Measurements from ENCODE around the gene CGB3.
A peak's percentile ranks its signal among the peaks of the same experiment; 100 is the strongest.

Gene CGB3

GRCh38 chr19:49014123-49014869, 9.8 kb downstream of the CGB3 start:
- Histone ChIP-seq H3K36me3 (ENCODE audit: control insufficient read depth, insufficient read depth, low read length) (peaks cover 60% of the 10 kb centered on the region), H3K27me3 (ENCODE audit: control insufficient read depth, insufficient read depth, low read length) (peaks cover 14% of the 10 kb centered on the region), H3K4me1 (ENCODE audit: control insufficient read depth, insufficient read depth, low read length) (peaks cover 10% of the 10 kb centered on the region; the same call in 1 of the 2 replicates), H3K9ac (ENCODE audit: low read depth, low read length) (no peak overlapping the region), H3K4me3 (ENCODE audit: low read depth, low read length) (no peak overlapping the region), H3K27ac (ENCODE audit: low read depth, low read length) (no peak overlapping the region), H3K9me3 (ENCODE audit: control insufficient read depth, insufficient read depth, low read length) (no peaks in the 10 kb centered on the region)

DNA sequence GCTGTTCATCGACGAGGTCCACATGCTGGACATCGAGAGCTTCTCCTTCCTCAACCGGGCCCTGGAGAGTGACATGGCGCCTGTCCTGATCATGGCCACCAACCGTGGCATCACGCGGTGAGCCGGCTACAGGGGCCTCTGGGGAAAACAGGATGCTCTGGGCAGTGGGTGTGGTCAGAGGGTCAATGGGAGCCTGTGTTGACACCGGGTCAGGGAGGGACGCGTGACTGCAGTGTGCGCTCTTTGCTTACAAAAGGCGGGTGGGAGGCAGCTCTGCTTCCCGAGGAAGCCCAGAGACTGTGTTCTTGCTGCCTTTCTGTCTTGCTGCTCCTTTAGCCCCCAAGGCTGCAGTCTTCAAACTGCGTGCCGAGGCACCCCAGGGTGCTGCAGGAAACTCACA, 12.9 kb downstream of the CGB3 start:
- H3K4me1 ChIP-seq (ENCODE audit: control insufficient read depth, insufficient read depth, low read length): no peaks in the 10 kb centered on the region
- no peaks in the 10 kb centered on the region for H3K9me3 ChIP-seq (ENCODE audit: control insufficient read depth, insufficient read depth, low read length)
- peaks cover 75% of the 10 kb centered on the region for H3K36me3 ChIP-seq (ENCODE audit: control insufficient read depth, insufficient read depth, low read length)
- no peaks in the 10 kb centered on the region for H3K27me3 ChIP-seq (ENCODE audit: control insufficient read depth, insufficient read depth, low read length)
- H3K4me3 ChIP-seq (ENCODE audit: low read depth, low read length): no peak overlapping the region
- no peak overlapping the region for H3K9ac ChIP-seq (ENCODE audit: low read depth, low read length)
- no peak overlapping the region for H3K27ac ChIP-seq (ENCODE audit: low read depth, low read length)

DNA sequence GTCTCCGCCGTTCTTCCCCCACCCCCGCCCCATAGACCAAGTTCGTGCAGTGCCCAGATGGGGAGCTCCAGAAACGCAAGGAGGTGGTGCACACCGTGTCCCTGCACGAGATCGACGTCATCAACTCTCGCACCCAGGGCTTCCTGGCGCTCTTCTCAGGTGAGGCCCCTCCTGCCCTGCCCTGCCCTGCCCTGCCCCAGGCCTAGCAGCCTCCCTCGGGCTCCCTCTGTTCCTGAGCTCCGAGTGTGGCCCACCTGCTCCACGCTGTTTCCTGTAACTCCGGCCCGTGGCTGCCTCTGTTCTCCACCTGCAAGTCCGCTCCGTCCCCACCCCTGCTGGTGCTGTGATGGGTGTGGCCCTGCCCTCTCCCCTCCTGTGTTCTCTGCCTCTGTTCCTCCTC, 13.7 kb downstream of the CGB3 start:
- no peak overlapping the region for H3K9ac ChIP-seq (ENCODE audit: low read depth, low read length)
- no peak overlapping the region for H3K27ac ChIP-seq (ENCODE audit: low read depth, low read length)
- H3K27me3 ChIP-seq (ENCODE audit: control insufficient read depth, insufficient read depth, low read length): no peaks in the 10 kb centered on the region
- no peaks in the 10 kb centered on the region for H3K9me3 ChIP-seq (ENCODE audit: control insufficient read depth, insufficient read depth, low read length)
- peaks cover 75% of the 10 kb centered on the region for H3K36me3 ChIP-seq (ENCODE audit: control insufficient read depth, insufficient read depth, low read length)
- no peak overlapping the region for H3K4me3 ChIP-seq (ENCODE audit: low read depth, low read length)
- no peaks in the 10 kb centered on the region for H3K4me1 ChIP-seq (ENCODE audit: control insufficient read depth, insufficient read depth, low read length)

- Histone ChIP-seq H3K9ac (ENCODE audit: low read depth, low read length) (no peak overlapping the region), H3K4me1 (ENCODE audit: control insufficient read depth, insufficient read depth, low read length) (no peaks in the 10 kb centered on the region), H3K4me3 (ENCODE audit: low read depth, low read length) (no peak overlapping the region), H3K27ac (ENCODE audit: low read depth, low read length) (no peak overlapping the region), H3K36me3 (ENCODE audit: control insufficient read depth, insufficient read depth, low read length) (peaks cover 75% of the 10 kb centered on the region), H3K9me3 (ENCODE audit: control insufficient read depth, insufficient read depth, low read length) (no peaks in the 10 kb centered on the region), H3K27me3 (ENCODE audit: control insufficient read depth, insufficient read depth, low read length) (no peaks in the 10 kb centered on the region)
Observed at GRCh38 chr19:49009828-49010227, 14.3 kb downstream of the CGB3 start.

GRCh38 chr19:49006905-49007304, 17.2 kb downstream of the CGB3 start:
- no peak overlapping the region for H3K27ac ChIP-seq (ENCODE audit: low read depth, low read length)
- H3K4me3 ChIP-seq (ENCODE audit: low read depth, low read length): no peak overlapping the region
- H3K4me1 ChIP-seq (ENCODE audit: control insufficient read depth, insufficient read depth, low read length): no peaks in the 10 kb centered on the region
- H3K9me3 ChIP-seq (ENCODE audit: control insufficient read depth, insufficient read depth, low read length): no peaks in the 10 kb centered on the region
- H3K9ac ChIP-seq (ENCODE audit: low read depth, low read length): no peak overlapping the region
- H3K27me3 ChIP-seq (ENCODE audit: control insufficient read depth, insufficient read depth, low read length): no peaks in the 10 kb centered on the region
- peaks cover 82% of the 10 kb centered on the region for H3K36me3 ChIP-seq (ENCODE audit: control insufficient read depth, insufficient read depth, low read length)

DNA sequence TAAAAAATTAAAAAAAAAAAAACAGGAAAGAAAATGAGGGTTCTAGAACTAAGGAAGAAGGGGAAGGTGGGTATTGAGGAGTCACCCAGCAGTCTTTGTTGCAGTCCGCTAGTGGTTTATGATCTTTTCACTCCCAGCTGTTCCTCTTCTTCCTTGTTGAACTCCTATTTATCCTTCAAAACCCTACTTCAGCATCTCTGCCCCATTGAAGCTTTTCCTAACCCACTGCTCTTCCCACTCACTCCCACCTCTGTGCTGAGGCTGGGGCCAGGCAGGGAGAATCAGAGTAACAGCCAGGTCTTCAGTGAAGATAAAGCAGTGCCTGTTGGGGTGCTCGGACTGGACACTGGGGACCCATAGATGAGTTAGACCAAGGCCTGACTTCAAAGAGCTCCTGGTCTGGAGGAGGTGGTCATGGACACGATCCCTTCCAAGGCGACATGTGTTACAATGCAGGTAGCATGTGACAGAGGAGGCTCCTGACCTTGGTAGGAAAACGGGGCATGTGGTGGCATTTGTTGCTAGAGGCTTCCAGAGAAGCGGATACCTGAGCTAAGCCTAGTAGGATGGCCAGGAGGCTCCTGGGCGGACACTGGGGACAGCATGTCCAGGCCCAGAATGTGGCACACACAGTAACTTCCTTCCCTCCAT, 19.0 kb downstream of the CGB3 start:
- no peaks in the 10 kb centered on the region for H3K27me3 ChIP-seq (ENCODE audit: control insufficient read depth, insufficient read depth, low read length)
- H3K27ac ChIP-seq (ENCODE audit: low read depth, low read length): no peak overlapping the region
- no peaks in the 10 kb centered on the region for H3K4me1 ChIP-seq (ENCODE audit: control insufficient read depth, insufficient read depth, low read length)
- H3K9ac ChIP-seq (ENCODE audit: low read depth, low read length): no peak overlapping the region
- H3K36me3 ChIP-seq (ENCODE audit: control insufficient read depth, insufficient read depth, low read length): peaks cover 72% of the 10 kb centered on the region
- no peaks in the 10 kb centered on the region for H3K9me3 ChIP-seq (ENCODE audit: control insufficient read depth, insufficient read depth, low read length)
- no peak overlapping the region for H3K4me3 ChIP-seq (ENCODE audit: low read depth, low read length)

DNA sequence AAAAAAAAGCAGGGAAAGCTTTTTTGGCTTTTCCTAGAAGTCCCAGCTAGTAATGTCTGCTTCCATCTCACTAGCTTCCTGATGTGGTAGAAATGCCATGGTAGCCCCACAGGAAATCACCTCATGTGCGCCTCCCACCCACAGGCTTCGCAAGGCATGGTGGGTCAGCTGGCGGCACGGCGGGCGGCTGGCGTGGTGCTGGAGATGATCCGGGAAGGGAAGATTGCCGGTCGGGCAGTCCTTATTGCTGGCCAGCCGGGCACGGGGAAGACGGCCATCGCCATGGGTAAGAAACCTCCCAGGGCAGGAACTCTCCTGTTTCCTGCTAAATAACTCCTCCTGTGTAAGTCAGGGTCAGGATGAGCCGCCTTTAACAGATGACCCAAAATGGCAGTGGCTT, 20.0 kb downstream of the CGB3 start:
- H3K27ac ChIP-seq (ENCODE audit: low read depth, low read length): no peak overlapping the region
- H3K36me3 ChIP-seq (ENCODE audit: control insufficient read depth, insufficient read depth, low read length): peaks cover 62% of the 10 kb centered on the region
- H3K4me3 ChIP-seq (ENCODE audit: low read depth, low read length): no peak overlapping the region

GRCh38 chr19:48999481-49000325, 24.4 kb downstream of the CGB3 start:
- Histone ChIP-seq H3K36me3 (ENCODE audit: control insufficient read depth, insufficient read depth, low read length) (peaks cover 33% of the 10 kb centered on the region), H3K9ac (ENCODE audit: low read depth, low read length) (no peak overlapping the region), H3K27ac (ENCODE audit: low read depth, low read length) (peak overlapping the region; percentile 68), H3K9me3 (ENCODE audit: control insufficient read depth, insufficient read depth, low read length) (no peaks in the 10 kb centered on the region), H3K4me3 (ENCODE audit: low read depth, low read length) (no peak overlapping the region), H3K4me1 (ENCODE audit: control insufficient read depth, insufficient read depth, low read length) (no peaks in the 10 kb centered on the region), H3K27me3 (ENCODE audit: control insufficient read depth, insufficient read depth, low read length) (no peaks in the 10 kb centered on the region)

More for the DNA sequence above, 20.0 kb downstream of the CGB3 start:
- no peak overlapping the region for H3K9ac ChIP-seq (ENCODE audit: low read depth, low read length)
- H3K9me3 ChIP-seq (ENCODE audit: control insufficient read depth, insufficient read depth, low read length): no peaks in the 10 kb centered on the region
- H3K27me3 ChIP-seq (ENCODE audit: control insufficient read depth, insufficient read depth, low read length): no peaks in the 10 kb centered on the region
- H3K4me1 ChIP-seq (ENCODE audit: control insufficient read depth, insufficient read depth, low read length): no peaks in the 10 kb centered on the region

GRCh38 chr19:48997972-48998371, 26.2 kb downstream of the CGB3 start:
- no peaks in the 10 kb centered on the region for H3K27me3 ChIP-seq (ENCODE audit: control insufficient read depth, insufficient read depth, low read length)
- H3K27ac ChIP-seq (ENCODE audit: low read depth, low read length): no peak overlapping the region
- no peak overlapping the region for H3K9ac ChIP-seq (ENCODE audit: low read depth, low read length)
- no peak overlapping the region for H3K4me3 ChIP-seq (ENCODE audit: low read depth, low read length)
- no peaks in the 10 kb centered on the region for H3K9me3 ChIP-seq (ENCODE audit: control insufficient read depth, insufficient read depth, low read length)
- peaks cover 16% of the 10 kb centered on the region for H3K36me3 ChIP-seq (ENCODE audit: control insufficient read depth, insufficient read depth, low read length)
- no peaks in the 10 kb centered on the region for H3K4me1 ChIP-seq (ENCODE audit: control insufficient read depth, insufficient read depth, low read length)

DNA sequence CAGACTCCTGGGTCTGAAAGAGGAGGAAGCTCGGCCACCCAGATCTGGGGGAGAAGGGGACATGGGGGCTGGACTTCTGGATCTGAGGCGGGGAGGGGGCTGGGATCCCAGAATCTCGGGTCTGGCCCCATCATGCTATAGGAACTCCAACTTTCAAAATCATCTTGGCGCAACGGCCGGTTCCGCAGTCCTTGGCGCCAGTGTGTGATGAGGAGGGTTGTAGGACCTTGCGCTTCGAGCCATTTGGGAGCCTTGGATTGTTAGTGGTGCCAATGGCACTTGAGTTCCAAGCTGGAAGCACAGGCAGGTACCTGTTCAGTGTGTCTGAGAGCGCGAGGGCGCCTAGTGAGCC, 30.1 kb downstream of the CGB3 start:
- Histone ChIP-seq H3K4me1 (ENCODE audit: control insufficient read depth, insufficient read depth, low read length) (peaks cover 7% of the 10 kb centered on the region; the same call in 1 of the 2 replicates), H3K27ac (ENCODE audit: low read depth, low read length) (peak overlapping the region; percentile 82), H3K27me3 (ENCODE audit: control insufficient read depth, insufficient read depth, low read length) (no peaks in the 10 kb centered on the region), H3K9ac (ENCODE audit: low read depth, low read length) (peak overlapping the region; percentile 37), H3K9me3 (ENCODE audit: control insufficient read depth, insufficient read depth, low read length) (no peaks in the 10 kb centered on the region), H3K36me3 (ENCODE audit: control insufficient read depth, insufficient read depth, low read length) (peaks cover 12% of the 10 kb centered on the region; the same call in 1 of the 2 replicates), H3K4me3 (ENCODE audit: low read depth, low read length) (peak overlapping the region; percentile 81)

All from HUES48 (cell line).